Immature natural killer cell (primary cell): Measurements from ENCODE around the gene GGTLC3. TPM values are rescaled to one million over a fixed set of nuclear protein-coding genes. Genes with fewer than 3 reads are reported as not detected.
"Not testable (repeated sequence)": the region's sequence is repeated elsewhere in the genome, so short reads cannot be mapped to it uniquely, and the experiment has no call there.

Source experiments
- DNase-seq, 3 donors: peaks; one replicate each; pipeline ENCODE4 v3.0.0; 2022; ENCODE audit warnings: mixed read lengths in 1 of 3
- H3K27ac Mint-ChIP-seq, 6 donors: one replicate each; pipeline ENCODE4 v1.8.0; 2020; ENCODE audit warnings: mixed read lengths in 6 of 6, mild to moderate bottlenecking in 5 of 6, inconsistent platforms in 4 of 6, moderate library complexity in 3 of 6
- H3K27me3 Mint-ChIP-seq, 3 donors: one replicate each; pipeline ENCODE4 v1.8.0; 2020 to 2021; ENCODE audit warnings: low read depth in 3 of 3, mild to moderate bottlenecking in 3 of 3, mixed read lengths in 3 of 3, moderate library complexity in 3 of 3, inconsistent platforms in 1 of 3
- H3K36me3 Mint-ChIP-seq, 3 donors: one replicate each; pipeline ENCODE4 v1.8.0; 2020; ENCODE audit warnings: mixed read lengths in 3 of 3, inconsistent platforms in 2 of 3, mild to moderate bottlenecking in 2 of 3
- H3K4me1 Mint-ChIP-seq, 2 donors: one replicate each; pipeline ENCODE4 v1.8.0; 2020; ENCODE audit warnings: inconsistent platforms in 2 of 2, mild to moderate bottlenecking in 2 of 2, mixed read lengths in 2 of 2, moderate library complexity in 1 of 2
- H3K4me3 Mint-ChIP-seq, 5 donors: one replicate each; pipeline ENCODE4 v1.8.0; 2020; ENCODE audit warnings: mild to moderate bottlenecking in 5 of 5, mixed read lengths in 5 of 5, inconsistent platforms in 3 of 5, moderate library complexity in 3 of 5
- H3K9me3 Mint-ChIP-seq, 6 donors: one replicate each; pipeline ENCODE4 v1.8.0; 2020; ENCODE audit warnings: mild to moderate bottlenecking in 6 of 6, mixed read lengths in 6 of 6, inconsistent platforms in 4 of 6, moderate library complexity in 3 of 6
- polyA plus RNA-seq, 3 donors: library from polyadenylated mRNA; unstranded; fragments of 300-500 nt; fragmentation: Illumina TruSeq; gene quantifications; one replicate each; pipeline ENCODE4 v1.2.3, GENCODE V29; 2021

Gene GGTLC3
- polyA plus RNA-seq, 3 donors from 2014 or later: not detected

DNA sequence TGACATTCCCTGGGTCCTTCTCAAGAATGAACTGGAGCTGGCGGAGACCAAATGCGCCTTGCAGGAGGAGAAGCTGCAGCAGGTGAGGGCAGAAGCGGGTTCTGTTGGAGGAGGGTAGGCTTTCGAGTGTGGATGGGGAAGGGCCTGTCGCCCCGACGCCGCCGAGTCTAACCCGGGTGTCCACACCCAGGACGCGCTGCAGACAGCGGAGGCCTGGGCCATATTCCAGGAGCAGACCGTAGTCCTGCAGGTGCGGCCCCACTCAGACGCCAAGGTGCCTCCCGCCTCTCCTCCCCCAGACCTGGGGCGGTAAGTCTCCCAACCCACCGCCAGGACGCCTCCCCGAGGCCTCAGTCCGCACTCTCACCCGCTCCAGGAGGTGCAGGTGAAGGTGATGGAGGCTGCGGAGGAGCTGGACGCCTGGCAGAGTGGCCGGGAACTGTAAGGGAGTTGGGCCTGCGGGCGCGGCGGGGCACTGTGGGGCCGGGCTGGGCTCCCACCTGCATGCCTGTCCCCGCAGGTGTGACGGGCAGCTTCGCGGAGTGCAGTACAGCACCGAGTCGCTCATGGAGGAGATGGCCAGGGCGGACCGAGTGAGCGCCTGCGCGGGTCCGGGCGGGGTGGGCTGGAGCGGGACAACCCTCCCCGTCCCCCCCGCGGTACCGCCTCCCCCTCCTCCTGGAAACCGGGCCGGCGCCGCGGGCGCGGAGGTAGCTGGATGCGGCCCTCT lies 11.6 kb upstream of the GGTLC3 start:
- not testable (repeated sequence) for H3K36me3 Mint-ChIP-seq, H3K27me3 Mint-ChIP-seq, H3K9me3 Mint-ChIP-seq, H3K4me3 Mint-ChIP-seq, H3K4me1 Mint-ChIP-seq, H3K27ac Mint-ChIP-seq, DNase-seq

DNA sequence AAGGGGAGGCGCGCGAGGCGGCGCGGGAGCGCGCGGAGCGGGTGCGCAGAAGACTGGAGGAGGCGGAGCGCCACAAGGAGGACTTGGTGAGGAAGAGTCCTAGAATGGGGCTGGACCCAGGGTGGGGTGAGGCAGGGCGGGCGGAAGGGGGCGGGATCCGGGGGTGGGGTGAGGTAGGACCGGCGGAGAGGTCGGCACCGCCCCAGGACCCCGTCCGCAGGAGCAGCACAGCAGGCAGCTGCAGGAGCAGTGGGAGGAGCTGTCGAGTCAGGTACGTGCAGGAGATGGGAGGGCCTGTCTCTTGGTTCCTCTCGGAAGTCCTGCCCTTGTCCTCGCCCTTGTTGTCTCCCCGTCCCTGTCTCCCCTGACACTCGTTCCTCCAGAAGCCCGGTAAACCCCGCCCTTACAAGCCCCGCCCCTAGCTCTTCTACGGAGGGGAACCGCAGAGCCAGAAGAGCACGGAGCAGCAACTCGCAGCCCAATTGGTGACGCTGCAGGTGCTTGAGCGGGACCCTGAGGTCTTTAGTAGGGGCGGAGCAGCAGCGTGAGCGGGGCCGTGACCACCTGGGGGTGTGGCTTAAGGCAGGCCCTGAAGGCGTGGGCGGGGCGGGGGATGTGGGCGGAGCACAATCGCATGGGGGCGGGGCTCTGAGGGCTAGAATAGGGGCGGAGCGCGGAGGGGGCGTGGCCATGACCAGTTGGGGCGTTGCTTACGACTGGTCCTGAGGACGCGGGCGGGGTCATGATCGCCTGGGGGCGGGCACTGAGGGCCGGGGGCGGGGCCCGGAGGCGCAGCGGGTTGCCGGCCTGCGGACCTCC lies 10.8 kb upstream of the GGTLC3 start:
- H3K36me3 Mint-ChIP-seq, H3K9me3 Mint-ChIP-seq, H3K4me3 Mint-ChIP-seq, H3K27me3 Mint-ChIP-seq, H3K4me1 Mint-ChIP-seq, H3K27ac Mint-ChIP-seq: not testable (repeated sequence)
- peak; percentile 69 to 82 (median 78) for DNase-seq

DNA sequence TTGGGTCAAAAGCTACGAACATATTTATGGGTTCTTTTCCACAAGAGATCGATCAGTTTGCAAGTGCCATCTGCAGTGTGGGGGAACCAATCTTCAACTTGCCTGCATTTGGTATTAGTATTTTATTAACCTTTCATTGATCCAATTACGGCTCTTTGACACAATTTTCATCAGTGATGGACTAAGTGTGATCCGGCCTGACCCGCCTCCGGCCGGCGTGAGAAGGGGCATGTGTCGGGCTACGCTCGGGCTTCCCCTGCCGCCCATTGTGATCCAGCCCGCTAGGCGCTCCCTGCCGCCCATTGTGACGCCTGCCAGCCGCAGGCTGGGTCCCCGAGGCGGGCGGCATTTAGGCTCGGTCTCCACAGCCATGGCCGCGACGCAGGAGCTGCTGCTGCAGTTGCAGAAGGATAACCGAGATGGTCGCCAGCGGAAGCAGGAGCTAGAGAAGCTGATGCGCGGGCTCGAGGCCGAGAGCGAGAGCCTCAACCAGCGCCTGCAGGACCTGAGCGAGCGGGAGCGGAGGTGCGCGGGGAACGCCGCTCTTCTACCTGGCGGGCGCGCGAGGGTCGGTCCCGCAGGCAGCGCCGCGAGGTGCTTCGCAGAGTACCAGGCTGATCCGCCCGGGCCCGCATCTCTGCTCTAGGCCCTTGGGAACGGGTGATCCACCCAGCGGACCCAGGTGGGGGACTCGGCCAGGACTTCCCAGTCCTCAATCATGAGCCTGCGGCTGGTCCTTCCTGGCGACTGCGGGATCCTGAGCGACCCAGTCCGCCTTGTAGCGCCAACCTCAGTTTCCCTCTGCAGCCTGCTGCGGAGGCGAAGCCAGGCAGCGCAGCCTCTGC lies 10.0 kb upstream of the GGTLC3 start, which contains the start of gene TMEM191B:
TSS of gene TMEM191B (plus strand) at position 51 of the 845 bp plus-strand sequence. CDS start at position 230, 179 bp downstream.
- H3K4me1 Mint-ChIP-seq, H3K4me3 Mint-ChIP-seq, H3K36me3 Mint-ChIP-seq, H3K27me3 Mint-ChIP-seq, DNase-seq, H3K9me3 Mint-ChIP-seq, H3K27ac Mint-ChIP-seq: not testable (repeated sequence)

DNA sequence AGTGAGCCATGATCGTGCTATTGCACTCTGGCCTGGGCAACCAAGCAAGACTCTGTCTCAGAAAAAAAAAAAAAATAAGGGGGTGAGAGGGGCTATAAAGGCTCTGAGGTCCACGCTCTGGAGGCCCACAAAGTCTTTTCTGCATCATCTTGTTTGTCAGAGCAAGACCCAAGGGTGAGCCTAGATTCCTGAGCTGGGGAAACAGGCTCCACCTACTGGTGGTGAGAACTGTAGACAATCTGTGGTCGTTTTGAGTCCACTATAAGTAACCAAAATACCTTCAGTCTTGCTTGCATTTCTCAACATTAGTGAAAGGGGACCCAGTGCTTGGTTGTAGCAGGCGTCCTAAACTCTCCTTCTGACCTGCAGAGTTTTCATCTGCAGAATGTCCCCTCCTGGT lies 5.4 kb upstream of the GGTLC3 start:
- not testable (repeated sequence) for H3K27ac Mint-ChIP-seq, H3K27me3 Mint-ChIP-seq, H3K9me3 Mint-ChIP-seq, H3K4me3 Mint-ChIP-seq, H3K4me1 Mint-ChIP-seq, DNase-seq, H3K36me3 Mint-ChIP-seq

DNA sequence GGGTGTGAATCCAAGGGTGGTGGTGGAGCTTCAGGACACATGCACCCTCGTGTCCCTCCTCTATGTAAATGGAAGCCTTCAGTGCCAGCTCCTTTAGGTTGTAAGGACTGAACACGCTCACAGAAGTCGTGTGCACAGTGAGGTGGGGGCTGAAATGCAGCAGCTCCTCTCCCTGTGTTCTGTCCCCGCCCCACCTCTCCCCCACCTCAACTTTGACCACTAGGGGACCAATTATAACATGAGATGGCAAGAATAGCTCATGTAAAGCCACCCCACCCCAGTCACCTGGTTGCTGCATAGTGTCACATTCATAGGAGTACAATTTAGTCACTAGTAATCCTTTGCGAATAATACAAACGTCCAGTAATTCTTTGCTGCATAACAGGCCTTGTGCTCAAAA lies 4.8 kb upstream of the GGTLC3 start:
- not testable (repeated sequence) for H3K27me3 Mint-ChIP-seq, H3K27ac Mint-ChIP-seq, H3K9me3 Mint-ChIP-seq

DNA sequence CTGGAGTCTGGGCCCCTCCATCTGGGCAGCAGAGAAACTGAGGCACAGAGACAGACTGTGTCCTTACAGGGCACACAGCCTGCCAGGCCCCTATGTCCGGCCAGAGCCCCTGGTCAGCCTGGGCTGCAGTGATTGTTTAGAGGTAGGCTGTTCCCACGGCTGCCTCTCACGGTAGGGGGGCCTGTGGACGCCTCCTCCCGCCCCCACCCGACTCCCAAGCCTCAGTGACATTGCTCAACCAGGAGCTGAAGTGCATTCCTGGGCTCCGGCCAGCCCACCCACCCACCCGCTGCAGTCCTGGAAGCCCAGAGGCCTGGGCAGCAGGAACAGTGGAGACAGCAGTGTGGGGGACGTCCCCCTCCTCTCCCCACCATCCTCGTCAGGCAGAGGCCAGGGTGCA lies 4.5 kb downstream of the GGTLC3 start:
- not testable (repeated sequence) for H3K9me3 Mint-ChIP-seq, H3K4me1 Mint-ChIP-seq, H3K4me3 Mint-ChIP-seq, H3K27ac Mint-ChIP-seq, H3K27me3 Mint-ChIP-seq, H3K36me3 Mint-ChIP-seq, DNase-seq

More for the DNA sequence above, 4.8 kb upstream of the GGTLC3 start:
- not testable (repeated sequence) for H3K4me1 Mint-ChIP-seq, H3K36me3 Mint-ChIP-seq, DNase-seq, H3K4me3 Mint-ChIP-seq

DNA sequence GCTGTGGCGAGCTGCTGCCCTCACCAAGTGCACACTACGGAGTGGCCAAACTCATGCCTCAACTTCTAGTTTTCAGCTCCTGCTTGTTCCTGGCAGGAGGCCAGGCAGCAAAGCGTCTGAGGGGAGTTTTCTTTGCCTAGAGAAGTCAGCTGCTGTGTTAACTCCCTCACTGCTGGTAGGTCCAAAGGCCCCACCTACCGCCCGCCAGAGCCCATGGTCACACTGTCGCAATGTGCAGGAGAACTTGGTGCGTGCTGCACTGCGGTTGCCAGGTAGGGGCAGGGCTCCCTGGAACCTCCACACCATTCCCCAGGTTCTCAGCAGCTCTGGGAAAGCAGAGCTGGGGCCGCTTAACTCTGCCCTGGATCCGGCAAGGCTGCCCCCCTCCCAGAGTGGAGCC lies 5.6 kb downstream of the GGTLC3 start:
- not testable (repeated sequence) for H3K27ac Mint-ChIP-seq, H3K9me3 Mint-ChIP-seq, H3K4me1 Mint-ChIP-seq

DNA sequence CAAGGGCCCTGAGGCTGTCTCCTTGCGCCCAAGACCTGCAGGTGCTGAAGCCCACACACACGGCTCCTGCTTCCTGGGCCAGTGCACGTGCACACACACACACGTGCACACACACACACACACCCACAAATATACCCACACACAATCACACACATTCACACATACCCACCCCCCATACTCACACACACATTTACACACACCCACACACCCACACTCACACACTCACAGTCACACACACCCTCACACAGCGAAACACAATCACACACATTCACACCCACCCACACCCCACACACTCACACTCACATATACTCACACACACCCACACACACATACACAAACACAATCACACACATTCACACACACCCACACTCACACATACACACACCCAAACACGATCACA lies 6.6 kb downstream of the GGTLC3 start:
- not testable (repeated sequence) for H3K4me3 Mint-ChIP-seq, DNase-seq, H3K36me3 Mint-ChIP-seq, H3K9me3 Mint-ChIP-seq, H3K27me3 Mint-ChIP-seq, H3K4me1 Mint-ChIP-seq, H3K27ac Mint-ChIP-seq

More for the DNA sequence above, 5.6 kb downstream of the GGTLC3 start:
- H3K4me3 Mint-ChIP-seq, H3K36me3 Mint-ChIP-seq, H3K27me3 Mint-ChIP-seq, DNase-seq: not testable (repeated sequence)

DNA sequence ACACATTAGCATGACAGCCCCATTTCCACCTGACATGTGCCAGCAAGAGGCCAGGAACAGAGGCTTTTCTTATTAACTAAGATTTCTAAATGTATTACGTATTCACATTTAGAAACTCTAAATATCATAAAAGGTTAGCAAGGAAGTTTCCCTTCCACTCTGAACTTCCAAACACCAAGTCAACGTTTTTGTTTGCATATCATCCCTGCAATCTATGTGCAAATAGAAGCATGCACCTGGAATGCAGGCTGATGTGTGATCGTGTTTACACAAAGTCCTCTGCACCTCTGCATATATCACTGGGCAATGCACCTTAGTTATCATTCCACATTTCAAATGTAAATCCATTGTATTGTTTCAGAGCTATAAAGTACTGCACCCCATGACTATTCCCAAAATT lies 21.7 kb downstream of the GGTLC3 start:
- not testable (repeated sequence) for H3K27ac Mint-ChIP-seq, H3K4me1 Mint-ChIP-seq, H3K27me3 Mint-ChIP-seq, H3K36me3 Mint-ChIP-seq, DNase-seq, H3K4me3 Mint-ChIP-seq, H3K9me3 Mint-ChIP-seq

Other genes with a start within 250 kb of the GGTLC3 start
- gene TMEM191B, start 9.6 kb upstream of the GGTLC3 start, polyA plus RNA-seq: 1 to 10 TPM; 1.5 to 4.9 (median 1.7) TPM
- 1 to 10 TPM in 1 of 3 donors, under 1 TPM in 1, not detected in 1; 0.33 to 1.4 TPM for gene RIMBP3, start 93.8 kb upstream of the GGTLC3 start, polyA plus RNA-seq